ENCODE measurements around the gene CYP26B1. TPM values are rescaled to one million over a fixed set of nuclear protein-coding genes. Genes with fewer than 3 reads are reported as not detected.
"Not testable (repeated sequence)": the region's sequence is repeated elsewhere in the genome, so short reads cannot be mapped to it uniquely, and the experiment has no call there.

The CYP26B1 gene
- total and polyA plus RNA-seq, 11 donors = 0.76 to 5.9 (median 2.1) TPM

- intact Hi-C loops (cut with DNase I) = no loop called here
Measured at GRCh38 chr2:72090271-72090720, 57.4 kb downstream of the CYP26B1 start.

GRCh38 chr2:72089537-72089936, 58.1 kb downstream of the CYP26B1 start:
- ATAC-seq = no peak
- Histone ChIP-seq H3K27ac (no peak overlapping the region), H3K27me3 (peaks cover 0 to 5% (median 0%) of the 10 kb centered on the region in 9 donors), H3K9me3 (no peaks in the 10 kb centered on the region), H3K36me3 (no peaks in the 10 kb centered on the region), H3K4me3 (no peak overlapping the region), H3K4me1 (no peaks in the 10 kb centered on the region)
- no peak for DNase-seq
- intact Hi-C loops (cut with DNase I) = no loop called here
- 87 to 94% (median 90%) methylated on average over 13 of the region's 13 CpGs for WGBS, 4 donors
- TF ChIP-seq POLR2A (IDR thresholded peaks at IDR 0.05) = no peak
- TF ChIP-seq CTCF (IDR thresholded peaks at IDR 0.05) = no peak

More at GRCh38 chr2:72090271-72090720, 57.4 kb downstream of the CYP26B1 start:
- H3K4me3 ChIP-seq = no peak overlapping the region
- H3K27me3 ChIP-seq = peaks cover 0 to 5% (median 0%) of the 10 kb centered on the region in 9 donors
- H3K27ac ChIP-seq = no peak overlapping the region
- DNase-seq = no peak
- 74 to 81% (median 77%) methylated on average over 8 of the region's 8 CpGs for WGBS, 4 donors
- H3K4me1 ChIP-seq = no peaks in the 10 kb centered on the region
- H3K9me3 ChIP-seq = no peaks in the 10 kb centered on the region
- TF ChIP-seq POLR2A (IDR thresholded peaks at IDR 0.05) (no peak), CTCF (IDR thresholded peaks at IDR 0.05) (no peak)
- no peak for ATAC-seq
- H3K36me3 ChIP-seq = no peaks in the 10 kb centered on the region

GRCh38 chr2:72089028-72089427, 58.6 kb downstream of the CYP26B1 start:
- WGBS, 4 donors = 64 to 76% (median 68%) methylated on average over 4 of the region's 4 CpGs
- no peak for ATAC-seq
- Histone ChIP-seq H3K27me3 (peaks cover 0 to 5% (median 0%) of the 10 kb centered on the region in 9 donors), H3K36me3 (no peaks in the 10 kb centered on the region), H3K4me3 (no peak overlapping the region), H3K4me1 (no peaks in the 10 kb centered on the region), H3K9me3 (no peaks in the 10 kb centered on the region), H3K27ac (no peak overlapping the region)
- DNase-seq = no peak
- TF ChIP-seq POLR2A (IDR thresholded peaks at IDR 0.05) = no peak
- intact Hi-C loops (cut with DNase I) = no loop called here

- 86 to 93% (median 89%) methylated on average over 27 to 41 of the region's 41 CpGs for WGBS, 4 donors
- intact Hi-C loops (cut with DNase I); H3K27ac ChIP-seq; H3K27me3 ChIP-seq; H3K4me3 ChIP-seq; ATAC-seq; H3K36me3 ChIP-seq; H3K9me3 ChIP-seq; DNase-seq; H3K4me1 ChIP-seq: not testable (repeated sequence)
Measured at GRCh38 chr2:72086871-72087633, 60.6 kb downstream of the CYP26B1 start.

GRCh38 chr2:72085513-72085912, 62.1 kb downstream of the CYP26B1 start:
- ATAC-seq = no peak
- no peaks in the 10 kb centered on the region for H3K4me1 ChIP-seq
- DNase-seq = no peak
- 78 to 96% (median 87%) methylated on average over 2 of the region's 2 CpGs for WGBS, 4 donors
- H3K4me3 ChIP-seq = no peak overlapping the region
- no peaks in the 10 kb centered on the region for H3K27me3 ChIP-seq
- TF ChIP-seq CTCF (IDR thresholded peaks at IDR 0.05) (no peak), POLR2A (IDR thresholded peaks at IDR 0.05) (no peak)
- H3K36me3 ChIP-seq = no peaks in the 10 kb centered on the region
- peaks cover 0 to 3% (median 0%) of the 10 kb centered on the region in 12 donors for H3K9me3 ChIP-seq
- intact Hi-C loops (cut with DNase I) = loop anchor here in 1 of 10 donors (2.0 kb wide), 1 partner anchor 71 kb away; no protein-coding TSS in a partner anchor
- H3K27ac ChIP-seq = no peak overlapping the region

Measured in heart left ventricle (tissue), 16 donors.